ENCODE data around the gene MVB12B. TPM values are rescaled to one million over a fixed set of nuclear protein-coding genes. Genes with fewer than 3 reads are reported as not detected.

The MVB12B gene
- total and polyA plus RNA-seq, 2 of the 8 experiments (the other 6 are each of a cell fraction or from before 2014, with no cell fraction given): 2.6 to 5.0 TPM

DNA sequence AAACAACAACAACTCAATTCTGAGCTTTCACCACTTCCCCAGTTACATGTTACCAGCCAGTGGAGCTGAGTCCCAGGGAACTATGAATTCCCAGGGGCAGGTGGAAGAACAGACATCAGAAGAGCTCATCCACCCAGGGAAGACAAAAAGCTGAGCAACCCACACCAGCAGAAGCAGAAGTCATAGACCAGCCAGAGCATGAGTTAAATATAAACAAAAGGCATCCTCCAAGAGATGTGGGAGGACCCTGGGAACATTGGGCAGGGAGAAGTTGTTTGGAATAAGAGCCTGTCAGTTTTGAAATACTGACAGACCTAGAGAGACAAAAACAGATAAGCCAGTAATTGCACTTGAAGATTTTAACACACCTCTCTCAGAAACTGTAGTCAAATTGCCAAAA, 184.8 kb downstream of the MVB12B start:
- no peak overlapping the region for H3K4ac ChIP-seq (replicated peaks; ENCODE audit: insufficient read length, low read depth, low read length)
- ChIA-PET POLR2A (ENCODE audit: partially characterized antibody) (no interaction called here), CTCF (ENCODE audit: partially characterized antibody) (interaction anchor here (1.0 to 24.3 kb wide), 9 partner anchors 10 to 195 kb away, joined by 3 to 343 read pairs (median 6); no protein-coding TSS in a partner anchor)
- H3K79me2 ChIP-seq (ENCODE audit: control insufficient read depth in 1 of 2, insufficient read depth in 2 of 2, low read length in 2 of 2): no peaks in the 10 kb centered on the region
- H2BK12ac ChIP-seq (ENCODE audit: low read depth, low read length): no peak overlapping the region
- H3K27ac ChIP-seq (ENCODE audit: low read depth, low read length): no peak overlapping the region
- H2BK5ac ChIP-seq (ENCODE audit: low read depth, low read length): no peak overlapping the region
- H2AK5ac ChIP-seq (ENCODE audit: low read depth, low read length): no peak overlapping the region
- FAIRE-seq (no peak), DNase-seq (ENCODE audit: low read depth in 1 of 2, low spot score in 2 of 2) (no peak)
- no peak overlapping the region for H3K56ac ChIP-seq (replicated peaks; ENCODE audit: insufficient read length, low read depth, low read length)
- H3K27me3 ChIP-seq (replicated peaks in 1 of 4; ENCODE audit: control insufficient read depth in 3 of 4, extremely low read depth in 1 of 4, insufficient read depth in 3 of 4, low read length in 3 of 4): peaks cover 0 to 9% (median 3%) of the 10 kb centered on the region in 4 experiments; a peak in 2 of 7 replicates
- no peak overlapping the region for H4K5ac ChIP-seq (ENCODE audit: insufficient read length, low read depth, low read length)
- no peak overlapping the region for H2AFZ ChIP-seq (ENCODE audit: low read length)
- H4K8ac ChIP-seq (ENCODE audit: extremely low read depth, insufficient read depth, low read length): no peak overlapping the region
- no peak overlapping the region for H3K4me2 ChIP-seq (ENCODE audit: insufficient read depth in 1 of 2, low read depth in 2 of 2, low read length in 2 of 2)
- no peaks in the 10 kb centered on the region for H3K9me3 ChIP-seq (ENCODE audit: insufficient read depth in 2 of 2, low read depth in 1 of 2, low read length in 1 of 2)
- H3K14ac ChIP-seq (ENCODE audit: insufficient read length): no peak overlapping the region
- no peak overlapping the region for H2BK15ac ChIP-seq (ENCODE audit: low read length)
- H3K4me3 ChIP-seq (ENCODE audit: extremely low read depth in 1 of 4, insufficient read depth in 2 of 4, low read depth in 3 of 4, low read length in 4 of 4): no peak overlapping the region
- no peak overlapping the region for H2BK120ac ChIP-seq (replicated peaks; ENCODE audit: low read depth, low read length)
- H3K23ac ChIP-seq (ENCODE audit: insufficient read length): no peak overlapping the region
- H4K91ac ChIP-seq (replicated peaks; ENCODE audit: insufficient read length, low read length): no peak overlapping the region
- H3K4me1 ChIP-seq (replicated peaks in 1 of 4; ENCODE audit: control insufficient read depth in 3 of 4, insufficient read depth in 4 of 4, low read length in 3 of 4): peaks cover 0 to 13% (median 10%) of the 10 kb centered on the region in 4 experiments; a peak in 6 of 7 replicates
- H3K79me1 ChIP-seq (ENCODE audit: low read depth, low read length): no peaks in the 10 kb centered on the region
- no peak overlapping the region for H2BK20ac ChIP-seq (ENCODE audit: low read length)
- TF ChIP-seq CBX8 (IDR thresholded peaks at IDR 0.05; ENCODE audit: borderline replicate concordance, low read depth, low read length) (no peak), HDAC6 (IDR thresholded peaks at IDR 0.05; ENCODE audit: low read depth, low read length) (no peak), SAP30 (IDR thresholded peaks at IDR 0.05; ENCODE audit: insufficient read depth, insufficient replicate concordance, low read length) (no peak), POLR2AphosphoS5 (IDR thresholded peaks at IDR 0.05; ENCODE audit: low read depth, low read length) (no peak), CHD2 (IDR thresholded peaks at IDR 0.05; ENCODE audit: low read length) (no peak), SP4 (IDR thresholded peaks at IDR 0.05; ENCODE audit: low read length) (no peak), EZH2 (IDR thresholded peaks at IDR 0.05; ENCODE audit: low read depth, low read length, severe bottlenecking) (no peak), NANOG (IDR thresholded peaks at IDR 0.05; ENCODE audit: insufficient read depth, low read depth, low read length, poor library complexity, severe bottlenecking) (no peak), BRCA1 (IDR thresholded peaks at IDR 0.05; ENCODE audit: low read depth, low read length) (no peak), SUZ12 (IDR thresholded peaks at IDR 0.05; ENCODE audit: low read length) (no peak), BCL11A (IDR thresholded peaks at IDR 0.05; ENCODE audit: low read depth in 2 of 2, low read length in 2 of 2) (no peak), SIN3A (conservative IDR thresholded peaks at IDR 0.05 in 1 of 2, IDR thresholded peaks at IDR 0.05 in 1 of 2; ENCODE audit: low read depth in 1 of 2, low read length in 2 of 2) (no peak), YY1 (IDR thresholded peaks at IDR 0.05; ENCODE audit: low read depth, low read length) (no peak), SRF (IDR thresholded peaks at IDR 0.05; ENCODE audit: low read depth, low read length) (no peak), ZNF274 (IDR thresholded peaks at IDR 0.05; ENCODE audit: borderline replicate concordance, extremely low read depth, low read length) (no peak), TAF1 (IDR thresholded peaks at IDR 0.05; ENCODE audit: low read depth, low read length) (no peak)
- H3K23me2 ChIP-seq (ENCODE audit: low read depth, low read length): peaks cover 5% of the 10 kb centered on the region; the same call in 1 of the 2 replicates
- H3K36me3 ChIP-seq (ENCODE audit: control insufficient read depth in 2 of 4, insufficient read depth in 4 of 4, low read length in 3 of 4): no peaks in the 10 kb centered on the region
- H4K20me1 ChIP-seq (replicated peaks in 1 of 2; ENCODE audit: control insufficient read depth in 1 of 2, insufficient read depth in 2 of 2, low read length in 2 of 2): no peaks in the 10 kb centered on the region
- H3K18ac ChIP-seq (ENCODE audit: extremely low read depth, low read length): no peak overlapping the region
- H3K9ac ChIP-seq (replicated peaks in 1 of 4; ENCODE audit: extremely low read depth in 1 of 4, low read depth in 3 of 4, low read length in 3 of 4): no peak overlapping the region
